ENCODE data around the gene RIPPLY3.

The RIPPLY3 gene

DNA sequence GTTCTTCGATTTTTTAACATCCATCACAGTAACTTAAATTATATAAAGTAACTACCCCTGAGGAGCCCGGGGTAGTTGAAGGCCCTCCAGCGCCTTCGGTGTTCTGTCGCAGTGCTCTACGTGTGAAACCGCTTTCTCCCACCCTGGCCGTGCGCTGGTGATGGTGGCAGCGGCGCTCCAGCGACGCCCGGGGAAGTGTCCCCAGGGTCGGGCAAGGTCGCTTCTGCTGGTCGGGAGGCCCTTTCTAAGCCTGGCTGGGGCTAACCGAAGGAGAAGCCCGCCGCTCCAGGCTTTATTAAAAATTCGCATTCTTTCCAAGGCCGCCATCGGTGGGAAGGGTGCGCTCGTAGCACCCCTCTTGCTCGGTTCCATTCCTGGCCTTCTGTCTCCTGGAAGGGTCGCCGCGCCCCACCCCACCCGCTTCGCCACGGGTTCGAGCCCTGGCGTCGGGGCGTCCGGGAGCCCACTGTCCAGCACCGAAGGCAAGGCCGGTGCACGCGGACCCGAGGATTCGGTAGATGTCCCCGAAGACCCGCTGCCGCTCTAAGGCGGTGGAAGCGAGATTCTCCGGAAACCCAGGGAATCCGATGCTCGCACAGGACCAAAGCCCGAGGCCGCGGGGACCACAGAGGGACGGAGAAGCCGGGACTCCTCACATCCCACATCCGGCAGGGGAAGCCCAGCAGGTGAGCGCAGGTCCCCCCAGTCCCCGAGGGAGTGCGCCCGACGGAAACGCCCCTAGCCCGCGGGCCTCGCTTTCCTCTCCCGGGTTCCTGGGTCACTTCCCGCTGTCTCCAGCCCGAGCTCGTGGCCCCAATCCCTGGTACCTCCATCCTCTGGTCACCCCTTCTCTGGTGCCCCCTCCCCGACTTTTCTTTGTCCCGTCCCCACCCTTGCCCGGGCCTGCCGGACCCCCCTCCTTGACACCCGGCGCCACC, 685 bp upstream of the RIPPLY3 start:
- TF ChIP-seq, protein P1, sequence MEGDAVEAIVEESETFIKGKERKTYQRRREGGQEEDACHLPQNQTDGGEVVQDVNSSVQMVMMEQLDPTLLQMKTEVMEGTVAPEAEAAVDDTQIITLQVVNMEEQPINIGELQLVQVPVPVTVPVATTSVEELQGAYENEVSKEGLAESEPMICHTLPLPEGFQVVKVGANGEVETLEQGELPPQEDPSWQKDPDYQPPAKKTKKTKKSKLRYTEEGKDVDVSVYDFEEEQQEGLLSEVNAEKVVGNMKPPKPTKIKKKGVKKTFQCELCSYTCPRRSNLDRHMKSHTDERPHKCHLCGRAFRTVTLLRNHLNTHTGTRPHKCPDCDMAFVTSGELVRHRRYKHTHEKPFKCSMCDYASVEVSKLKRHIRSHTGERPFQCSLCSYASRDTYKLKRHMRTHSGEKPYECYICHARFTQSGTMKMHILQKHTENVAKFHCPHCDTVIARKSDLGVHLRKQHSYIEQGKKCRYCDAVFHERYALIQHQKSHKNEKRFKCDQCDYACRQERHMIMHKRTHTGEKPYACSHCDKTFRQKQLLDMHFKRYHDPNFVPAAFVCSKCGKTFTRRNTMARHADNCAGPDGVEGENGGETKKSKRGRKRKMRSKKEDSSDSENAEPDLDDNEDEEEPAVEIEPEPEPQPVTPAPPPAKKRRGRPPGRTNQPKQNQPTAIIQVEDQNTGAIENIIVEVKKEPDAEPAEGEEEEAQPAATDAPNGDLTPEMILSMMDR (conservative IDR thresholded peaks at IDR 0.05; ENCODE audit: low read length): no peak
- H3K4me3 ChIP-seq (ENCODE audit: low read length): peak overlapping the region; percentile 34
- no peak for DNase-seq (ENCODE audit: low read depth)

DNA sequence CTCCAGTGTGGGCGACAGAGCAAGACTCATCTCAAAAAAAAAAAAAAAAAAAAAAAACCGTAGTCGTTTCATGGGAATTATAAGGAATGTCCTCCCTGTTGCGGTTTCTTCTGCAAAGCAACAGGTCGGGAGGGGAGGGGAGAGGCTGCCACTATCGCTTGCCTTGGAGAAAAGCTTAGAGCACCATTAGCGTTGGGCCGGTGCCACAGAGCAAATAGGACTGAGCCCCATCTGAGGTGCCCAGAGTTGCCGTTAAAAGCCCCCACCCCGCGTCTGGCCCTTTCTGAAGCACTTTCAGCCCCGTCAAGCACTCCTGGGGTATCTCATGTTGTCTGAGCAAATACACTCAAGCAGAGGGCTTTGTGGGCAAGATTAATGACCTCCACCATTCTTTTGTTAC, 2.2 kb downstream of the RIPPLY3 start:
- TF ChIP-seq, protein P1 (conservative IDR thresholded peaks at IDR 0.05; ENCODE audit: low read length): no peak
- no peak overlapping the region for H3K4me3 ChIP-seq (ENCODE audit: low read length)
- no peak for DNase-seq (ENCODE audit: low read depth)

DNA sequence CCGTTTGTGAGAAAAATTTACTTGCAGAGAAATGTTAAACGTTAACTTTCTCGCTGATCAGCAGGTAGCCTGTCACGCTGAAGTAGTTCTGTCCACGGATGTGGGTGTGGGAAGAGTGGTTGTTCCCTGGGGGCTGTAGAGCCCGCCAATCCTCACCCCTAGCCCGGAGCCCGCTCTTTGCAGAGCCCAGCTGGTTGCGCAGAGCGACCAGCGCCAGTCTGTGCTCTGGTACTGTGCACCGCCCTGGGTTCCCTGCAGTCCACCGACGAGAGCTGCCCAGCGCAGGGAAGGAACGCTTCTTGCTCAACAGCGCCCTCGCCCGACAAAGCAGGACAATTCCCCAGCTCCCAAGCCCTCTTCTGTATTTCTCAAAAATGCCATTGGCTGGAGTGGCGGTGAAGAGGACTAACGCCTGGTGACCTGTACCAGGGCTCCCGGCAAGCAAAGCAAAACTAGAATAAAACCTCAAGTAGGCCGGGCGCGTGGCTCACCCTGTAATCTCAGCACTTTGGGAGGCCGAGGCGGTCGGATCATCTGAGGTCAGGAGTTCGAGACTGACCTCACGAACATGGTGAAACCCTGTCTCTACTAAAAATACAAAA, 3.3 kb downstream of the RIPPLY3 start:
- TF ChIP-seq, protein P1 (conservative IDR thresholded peaks at IDR 0.05; ENCODE audit: low read length): peak; percentile 91
- H3K4me3 ChIP-seq (ENCODE audit: low read length): peak overlapping the region; percentile 52
- DNase-seq (ENCODE audit: low read depth): peak; percentile 82

DNA sequence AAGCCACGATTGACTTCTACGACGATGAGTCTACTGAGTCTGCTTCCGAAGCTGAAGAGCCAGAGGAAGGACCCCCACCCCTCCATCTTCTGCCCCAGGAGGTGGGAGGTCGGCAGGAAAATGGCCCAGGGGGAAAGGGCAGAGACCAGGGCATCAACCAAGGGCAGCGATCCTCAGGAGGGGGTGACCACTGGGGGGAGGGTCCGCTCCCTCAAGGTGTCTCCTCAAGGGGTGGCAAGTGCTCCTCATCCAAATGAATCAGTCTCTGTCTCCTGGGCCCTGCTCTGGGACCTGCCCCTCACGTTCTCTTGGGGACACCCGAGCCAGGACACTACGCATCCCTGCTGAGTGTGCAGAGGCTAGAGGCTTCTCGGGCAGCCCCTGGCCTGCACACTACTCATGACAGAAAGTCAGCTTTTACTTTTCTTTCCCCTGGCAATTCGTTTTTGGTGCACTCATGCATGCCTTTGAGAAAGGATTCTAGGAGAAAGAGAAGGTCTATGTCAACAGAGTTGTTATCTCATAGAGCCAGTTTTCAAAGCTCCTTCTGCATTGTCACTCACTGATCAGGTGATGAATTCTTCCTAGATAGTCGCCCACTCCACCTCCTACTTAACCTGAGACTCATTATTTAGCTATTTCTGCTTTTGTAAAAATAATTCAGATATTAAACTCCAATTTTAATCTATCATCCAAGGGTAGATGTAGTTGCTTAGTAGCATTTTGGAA, 11.6 kb downstream of the RIPPLY3 start:
- DNase-seq (ENCODE audit: low read depth): no peak
- TF ChIP-seq, protein P1 (conservative IDR thresholded peaks at IDR 0.05; ENCODE audit: low read length): no peak

DNA sequence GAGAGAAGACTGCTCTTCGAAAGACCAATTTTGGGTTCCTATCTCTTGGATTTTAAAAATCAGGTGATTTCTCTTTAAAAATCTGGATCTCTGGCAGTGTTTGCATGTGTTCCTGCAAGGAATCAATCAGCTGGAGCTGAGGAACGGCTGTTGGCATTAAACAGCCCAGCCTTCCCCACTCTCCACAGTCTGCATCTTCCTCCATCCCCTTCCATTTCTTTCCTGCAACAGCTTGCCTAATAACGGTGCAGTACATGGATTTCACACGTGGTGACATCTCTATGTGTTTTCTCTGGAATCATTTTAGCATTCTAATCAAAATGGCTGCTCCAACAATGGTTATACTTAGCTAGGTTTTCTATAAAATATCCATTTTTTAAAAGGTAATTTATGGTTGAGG, 20.0 kb downstream of the RIPPLY3 start:
- DNase-seq (ENCODE audit: low read depth): no peak
- TF ChIP-seq, protein P1 (conservative IDR thresholded peaks at IDR 0.05; ENCODE audit: low read length): no peak
- no peak overlapping the region for H3K4me3 ChIP-seq (ENCODE audit: low read length)

More for the DNA sequence above, 11.6 kb downstream of the RIPPLY3 start:
- no peak overlapping the region for H3K4me3 ChIP-seq (ENCODE audit: low read length)

DNA sequence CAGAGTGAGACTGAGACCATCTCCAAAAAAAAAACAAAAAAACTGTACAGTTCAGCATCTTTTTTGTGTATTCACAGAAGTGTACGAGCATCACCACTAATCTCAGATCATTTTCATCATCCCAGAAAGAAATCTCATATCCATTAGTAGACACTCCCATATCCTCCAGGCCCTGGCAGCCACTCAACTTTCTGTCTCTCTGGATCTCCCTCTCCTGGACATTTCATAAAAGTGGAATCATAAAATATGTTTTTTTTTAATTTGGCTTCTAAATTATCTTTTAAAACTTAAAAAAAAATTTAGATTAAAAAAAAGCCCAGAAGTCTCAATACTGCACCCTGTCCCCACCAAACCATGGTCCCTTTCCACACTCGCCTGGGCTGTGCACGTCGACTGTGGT, 22.1 kb downstream of the RIPPLY3 start:
- TF ChIP-seq, protein P1 (conservative IDR thresholded peaks at IDR 0.05; ENCODE audit: low read length): no peak; the same call in 1 of the 2 replicates
- H3K4me3 ChIP-seq (ENCODE audit: low read length): no peak overlapping the region
- no peak for DNase-seq (ENCODE audit: low read depth)
